GM12872 (cell line): ENCODE data around the gene WWC2.

Source experiments
- CTCF ChIP-seq: IDR thresholded peaks from 3 replicates; pipeline ENCODE4 v1.5.1; 2011; ENCODE audit warnings: low read depth, mild to moderate bottlenecking, low read length, moderate library complexity; ENCODE audit not compliant: insufficient read depth

The WWC2 gene

GRCh38 chr4:183321079-183321478, 222.0 kb downstream of the WWC2 start:
- no peak for TF ChIP-seq CTCF

GRCh38 chr4:183321516-183321915, 222.5 kb downstream of the WWC2 start:
- TF ChIP-seq CTCF, result no peak

- no peak for TF ChIP-seq CTCF
Observed at GRCh38 chr4:183322326-183322725, 223.3 kb downstream of the WWC2 start, which contains the start of gene CLDN24. Gene CLDN24 (minus strand): TSS chr4:183322426. CDS start chr4:183322426, 0 bp downstream.

- no peak for TF ChIP-seq CTCF
Observed at GRCh38 chr4:183323295-183323694, 224.2 kb downstream of the WWC2 start.

- no peak for TF ChIP-seq CTCF
Observed at GRCh38 chr4:183324619-183325018, 225.6 kb downstream of the WWC2 start.

GRCh38 chr4:183326853-183327252, 227.8 kb downstream of the WWC2 start:
- TF ChIP-seq CTCF, result no peak

GRCh38 chr4:183327827-183328226, 228.8 kb downstream of the WWC2 start:
- TF ChIP-seq CTCF, result no peak

GRCh38 chr4:183328832-183329231, 229.8 kb downstream of the WWC2 start:
- no peak for TF ChIP-seq CTCF
